ENCODE data around the gene STEAP1.
"Not testable (repeated sequence)": the region's sequence is repeated elsewhere in the genome, so short reads cannot be mapped to it uniquely, and the experiment has no call there.

The STEAP1 gene

GRCh38 chr7:90173127-90173844, 19.0 kb downstream of the STEAP1 start:
- DNase-seq (ENCODE audit: low read depth) = no peak

- no peak for DNase-seq (ENCODE audit: low read depth)
Observed at GRCh38 chr7:90175667-90176066, 21.4 kb downstream of the STEAP1 start.

GRCh38 chr7:90176195-90176594, 21.9 kb downstream of the STEAP1 start:
- no peak for DNase-seq (ENCODE audit: low read depth)

- DNase-seq (ENCODE audit: low read depth) = no peak
Observed at GRCh38 chr7:90178166-90178565, 23.9 kb downstream of the STEAP1 start.

GRCh38 chr7:90178679-90179278, 24.5 kb downstream of the STEAP1 start:
- no peak for DNase-seq (ENCODE audit: low read depth)

GRCh38 chr7:90180011-90180585, 25.8 kb downstream of the STEAP1 start:
- no peak for DNase-seq (ENCODE audit: low read depth)

GRCh38 chr7:90180649-90181048, 26.4 kb downstream of the STEAP1 start:
- no peak for DNase-seq (ENCODE audit: low read depth)

- DNase-seq (ENCODE audit: low read depth) = no peak
Observed at GRCh38 chr7:90181485-90181884, 27.2 kb downstream of the STEAP1 start.

- not testable (repeated sequence) for DNase-seq (ENCODE audit: low read depth)
Observed at GRCh38 chr7:90186290-90186689, 32.0 kb downstream of the STEAP1 start.

- DNase-seq (ENCODE audit: low read depth) = no peak
Observed at GRCh38 chr7:90187507-90188050, 33.3 kb downstream of the STEAP1 start.

GRCh38 chr7:90188281-90188680, 34.0 kb downstream of the STEAP1 start:
- no peak for DNase-seq (ENCODE audit: low read depth)

- DNase-seq (ENCODE audit: low read depth) = no peak
Observed at GRCh38 chr7:90190995-90191394, 36.7 kb downstream of the STEAP1 start.

GRCh38 chr7:90191648-90192047, 37.4 kb downstream of the STEAP1 start:
- DNase-seq (ENCODE audit: low read depth) = no peak

GRCh38 chr7:90192876-90193750, 38.8 kb downstream of the STEAP1 start:
- DNase-seq (ENCODE audit: low read depth) = no peak

GRCh38 chr7:90194911-90195809, 40.9 kb downstream of the STEAP1 start:
- no peak for DNase-seq (ENCODE audit: low read depth)

- DNase-seq (ENCODE audit: low read depth) = no peak
Observed at GRCh38 chr7:90201500-90202195, 47.4 kb downstream of the STEAP1 start.

GRCh38 chr7:90207956-90208355, 53.7 kb downstream of the STEAP1 start:
- DNase-seq (ENCODE audit: low read depth) = no peak

GRCh38 chr7:90209776-90210175, 55.5 kb downstream of the STEAP1 start:
- DNase-seq (ENCODE audit: low read depth) = no peak

- no peak for DNase-seq (ENCODE audit: low read depth)
Observed at GRCh38 chr7:90210475-90210874, 56.2 kb downstream of the STEAP1 start.

GRCh38 chr7:90210981-90211380, 56.7 kb downstream of the STEAP1 start:
- DNase-seq (ENCODE audit: low read depth) = no peak
